Measurements from ENCODE around the gene LACTB. TPM values are rescaled to one million over a fixed set of nuclear protein-coding genes. Genes with fewer than 3 reads are reported as not detected.

Gene LACTB
- polyA plus RNA-seq, 1 experiment = 51.1 TPM

DNA sequence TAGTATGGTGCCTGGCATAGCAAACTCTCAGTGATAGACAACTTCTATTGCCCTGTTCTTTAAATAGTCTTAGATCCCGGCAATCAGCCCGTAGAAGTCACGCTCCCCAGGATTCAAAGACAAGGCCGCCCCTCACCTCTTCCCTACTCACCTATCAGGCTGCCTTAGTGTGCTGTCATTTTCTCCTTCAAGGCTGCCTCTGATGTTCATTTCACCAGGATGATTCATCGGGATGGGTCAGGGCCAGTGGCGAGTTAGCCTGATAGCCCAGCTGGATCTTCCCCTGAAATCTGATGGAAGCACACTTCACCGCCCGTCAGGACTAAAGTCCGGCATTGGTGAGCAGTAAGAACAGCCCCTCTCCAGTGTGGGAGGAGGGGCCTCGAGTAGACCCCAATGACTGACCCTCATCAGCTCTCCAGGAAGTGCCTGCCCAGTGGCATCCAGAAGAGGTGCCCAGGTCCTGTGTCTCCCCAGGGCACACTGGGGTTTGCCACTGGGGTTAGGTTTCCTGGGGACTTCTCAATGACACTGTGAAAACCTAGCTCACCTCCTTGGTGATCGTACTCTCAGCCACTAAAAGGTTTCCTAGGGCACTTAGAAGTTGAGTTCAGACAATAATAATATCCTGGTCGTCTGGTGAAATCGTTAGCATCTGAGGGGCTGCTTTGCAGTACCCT, 41.6 kb upstream of the LACTB start:
- CTCF ChIA-PET = interaction anchor here (1.1 to 3.0 kb wide), 3 partner anchors 9 to 33 kb away, joined by 5 to 16 read pairs (median 6); no protein-coding TSS in a partner anchor
- Histone ChIP-seq H3K27ac (ENCODE audit: low read depth, low read length) (no peak overlapping the region), H3K4me3 (ENCODE audit: low read depth, low read length) (no peak overlapping the region), H3K27me3 (ENCODE audit: control insufficient read depth, insufficient read depth, low read length) (no peaks in the 10 kb centered on the region), H3K9me3 (ENCODE audit: control insufficient read depth, insufficient read depth, low read length) (no peaks in the 10 kb centered on the region)
- no peak for TF ChIP-seq CTCF (IDR thresholded peaks at IDR 0.05; ENCODE audit: low read depth, low read length)
- POLR2A ChIA-PET = interaction anchor here (0.6 to 1.6 kb wide), 5 partner anchors 9 to 56 kb away, joined by 3 to 8 read pairs (median 4); no protein-coding TSS in a partner anchor
- DNase-seq (ENCODE audit: low read depth, low spot score) = no peak

- no peak for TF ChIP-seq CTCF (IDR thresholded peaks at IDR 0.05; ENCODE audit: low read depth, low read length)
- H3K4me3 ChIP-seq (ENCODE audit: low read depth, low read length) = no peak overlapping the region
- no peak for DNase-seq (ENCODE audit: low read depth, low spot score)
- H3K9me3 ChIP-seq (ENCODE audit: control insufficient read depth, insufficient read depth, low read length) = no peaks in the 10 kb centered on the region
- H3K27me3 ChIP-seq (ENCODE audit: control insufficient read depth, insufficient read depth, low read length) = no peaks in the 10 kb centered on the region
- ChIA-PET POLR2A (interaction anchor here (0.6 to 1.6 kb wide), 5 partner anchors 8 to 55 kb away, joined by 3 to 8 read pairs (median 4); no protein-coding TSS in a partner anchor), CTCF (interaction anchor here (1.1 to 3.0 kb wide), 3 partner anchors 9 to 33 kb away, joined by 5 to 16 read pairs (median 6); no protein-coding TSS in a partner anchor)
- no peak overlapping the region for H3K27ac ChIP-seq (ENCODE audit: low read depth, low read length)
Measured at GRCh38 chr15:63080634-63081250, 40.9 kb upstream of the LACTB start.

DNA sequence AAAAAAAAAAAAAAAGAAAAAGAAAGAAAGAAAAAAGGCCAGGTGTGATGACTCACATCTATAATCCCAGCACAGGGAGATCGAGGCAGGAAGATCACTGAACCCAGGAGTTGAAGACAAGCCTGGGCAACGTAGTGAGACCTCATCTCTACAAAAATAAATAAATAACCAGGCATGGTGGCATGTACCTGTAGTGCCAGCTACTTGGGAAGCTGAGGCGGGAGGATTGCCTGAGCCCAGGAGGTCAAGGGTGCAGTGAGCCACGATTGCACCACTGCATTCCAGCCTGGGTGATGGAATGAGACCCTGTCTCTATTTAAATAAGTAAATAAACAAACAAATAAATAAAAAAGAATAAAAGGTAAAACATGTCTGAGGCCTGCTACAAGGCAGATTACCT, 39.3 kb upstream of the LACTB start:
- POLR2A ChIA-PET = no interaction called here
- no peak overlapping the region for H3K4me3 ChIP-seq (ENCODE audit: low read depth, low read length)
- TF ChIP-seq CTCF (IDR thresholded peaks at IDR 0.05; ENCODE audit: low read depth, low read length) = no peak
- H3K27me3 ChIP-seq (ENCODE audit: control insufficient read depth, insufficient read depth, low read length) = no peaks in the 10 kb centered on the region
- DNase-seq (ENCODE audit: low read depth, low spot score) = no peak
- H3K27ac ChIP-seq (ENCODE audit: low read depth, low read length) = no peak overlapping the region
- CTCF ChIA-PET = interaction anchor here (3.0 kb wide), 1 partner anchor 35 kb away, joined by 16 read pairs; no protein-coding TSS in a partner anchor
- H3K9me3 ChIP-seq (ENCODE audit: control insufficient read depth, insufficient read depth, low read length) = no peaks in the 10 kb centered on the region

DNA sequence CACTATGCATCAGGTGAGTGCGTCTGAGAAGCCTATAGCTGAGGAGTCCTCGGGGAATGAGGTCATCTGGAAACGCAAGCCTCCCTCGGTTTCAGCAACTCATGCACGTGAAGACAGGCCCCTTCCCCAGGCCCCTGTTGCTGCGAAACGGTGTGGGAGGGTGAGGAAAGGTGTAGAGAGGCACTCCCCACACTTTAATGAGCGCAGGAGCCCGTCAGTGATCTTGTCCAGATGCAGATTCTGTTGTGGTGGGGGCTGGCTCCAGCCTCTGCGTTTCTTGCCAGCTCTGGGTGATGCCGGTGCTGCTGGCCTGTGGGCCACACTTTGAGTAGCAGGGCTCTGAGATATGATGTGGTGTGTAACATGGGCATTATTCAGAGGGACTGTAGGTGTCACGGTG, 38.6 kb upstream of the LACTB start:
- CTCF ChIA-PET = interaction anchor here (3.0 kb wide), 1 partner anchor 35 kb away, joined by 16 read pairs; no protein-coding TSS in a partner anchor
- POLR2A ChIA-PET = no interaction called here
- H3K4me3 ChIP-seq (ENCODE audit: low read depth, low read length) = no peak overlapping the region
- H3K9me3 ChIP-seq (ENCODE audit: control insufficient read depth, insufficient read depth, low read length) = no peaks in the 10 kb centered on the region
- TF ChIP-seq CTCF (IDR thresholded peaks at IDR 0.05; ENCODE audit: low read depth, low read length) = no peak
- H3K27ac ChIP-seq (ENCODE audit: low read depth, low read length) = no peak overlapping the region
- no peak for DNase-seq (ENCODE audit: low read depth, low spot score)
- no peaks in the 10 kb centered on the region for H3K27me3 ChIP-seq (ENCODE audit: control insufficient read depth, insufficient read depth, low read length)

GRCh38 chr15:63083541-63083940, 38.1 kb upstream of the LACTB start:
- no peaks in the 10 kb centered on the region for H3K9me3 ChIP-seq (ENCODE audit: control insufficient read depth, insufficient read depth, low read length)
- no peak overlapping the region for H3K27ac ChIP-seq (ENCODE audit: low read depth, low read length)
- no peak for DNase-seq (ENCODE audit: low read depth, low spot score)
- no peak overlapping the region for H3K4me3 ChIP-seq (ENCODE audit: low read depth, low read length)
- ChIA-PET POLR2A (no interaction called here), CTCF (interaction anchor here (3.0 kb wide), 1 partner anchor 36 kb away, joined by 16 read pairs; no protein-coding TSS in a partner anchor)
- no peaks in the 10 kb centered on the region for H3K27me3 ChIP-seq (ENCODE audit: control insufficient read depth, insufficient read depth, low read length)
- TF ChIP-seq CTCF (IDR thresholded peaks at IDR 0.05; ENCODE audit: low read depth, low read length) = no peak

All from AG04450 (cell line).